COR-L47 (cell line): Measurements from ENCODE around the gene SHF.
"Not testable (repeated sequence)": the region's sequence is repeated elsewhere in the genome, so short reads cannot be mapped to it uniquely, and the experiment has no call there.

ENCODE experiments used
- DNase-seq: peaks from one replicate; lab custom pipeline; 2025; lab: John Stamatoyannopoulos, UW

The SHF gene, protein sequence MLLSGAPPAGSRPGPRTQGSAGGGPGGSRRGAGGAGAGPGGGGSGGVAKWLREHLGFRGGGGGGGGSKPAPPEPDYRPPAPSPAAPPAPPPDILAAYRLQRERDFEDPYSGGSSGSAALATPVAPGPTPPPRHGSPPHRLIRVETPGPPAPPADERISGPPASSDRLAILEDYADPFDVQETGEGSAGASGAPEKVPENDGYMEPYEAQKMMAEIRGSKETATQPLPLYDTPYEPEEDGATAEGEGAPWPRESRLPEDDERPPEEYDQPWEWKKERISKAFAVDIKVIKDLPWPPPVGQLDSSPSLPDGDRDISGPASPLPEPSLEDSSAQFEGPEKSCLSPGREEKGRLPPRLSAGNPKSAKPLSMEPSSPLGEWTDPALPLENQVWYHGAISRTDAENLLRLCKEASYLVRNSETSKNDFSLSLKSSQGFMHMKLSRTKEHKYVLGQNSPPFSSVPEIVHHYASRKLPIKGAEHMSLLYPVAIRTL

DNA sequence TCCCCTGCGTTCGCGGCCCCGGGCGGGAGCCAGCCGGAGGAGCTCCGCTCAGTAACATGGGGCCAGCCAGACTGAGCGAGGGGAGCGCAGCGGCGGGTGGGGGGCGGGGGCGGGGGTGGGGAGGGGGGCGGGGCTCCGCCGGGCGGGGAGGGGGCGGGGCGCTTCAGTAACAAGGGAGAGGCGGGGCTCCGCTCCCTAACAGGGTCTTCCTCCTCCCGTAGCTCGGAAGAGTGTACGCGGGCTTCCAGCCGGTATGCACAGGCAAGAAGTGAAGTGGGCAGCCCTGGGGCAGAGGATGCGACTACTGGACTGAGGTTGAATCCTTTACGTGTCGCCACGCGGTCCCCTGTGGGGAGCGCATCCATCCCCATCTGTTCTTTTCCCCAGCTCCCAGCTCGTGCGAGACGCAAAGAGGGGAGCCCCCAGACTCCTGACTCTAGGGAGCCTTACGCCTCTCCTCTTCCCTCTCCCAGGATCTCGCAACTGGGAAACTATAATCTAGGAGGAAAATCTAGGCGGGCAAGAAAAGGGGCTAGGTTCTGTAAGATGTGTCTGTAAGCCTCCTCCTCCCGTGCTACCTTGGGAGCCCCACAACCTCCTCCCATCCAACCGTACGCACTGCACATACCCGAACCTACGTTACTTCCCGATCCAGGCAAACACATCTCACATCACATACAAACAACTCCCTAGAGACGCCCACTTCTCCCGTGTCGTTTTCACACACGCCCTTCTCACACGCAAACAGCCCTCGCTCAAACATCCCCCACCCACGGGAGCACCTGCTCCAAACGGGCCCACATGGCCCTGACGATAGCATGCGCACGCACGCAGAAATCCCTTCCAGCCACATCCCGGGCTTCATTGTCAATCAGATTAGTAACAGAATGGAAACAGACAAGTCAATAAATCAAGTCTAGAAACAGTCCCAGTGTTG is at the start of gene SHF:
SHF (minus strand) TSS at position 73 of the 937 bp plus-strand sequence; CDS start at position 58, 15 bp downstream.
- peak; percentile 58 for DNase-seq

- not testable (repeated sequence) for DNase-seq
These were observed 49.0 kb upstream of the SHF start for GRCh38 chr15:45236806-45237205.

GRCh38 chr15:45234562-45235235 is 46.9 kb upstream of the SHF start:
- DNase-seq, result no peak

GRCh38 chr15:45231864-45232562 is 44.2 kb upstream of the SHF start:
- no peak for DNase-seq

- no peak for DNase-seq
These were observed 43.4 kb upstream of the SHF start for GRCh38 chr15:45231132-45231531.

- DNase-seq, result no peak
These were observed 42.6 kb upstream of the SHF start for GRCh38 chr15:45230245-45230965.

GRCh38 chr15:45228931-45229330 is 41.2 kb upstream of the SHF start:
- DNase-seq, result no peak

GRCh38 chr15:45225506-45226273 is 37.9 kb upstream of the SHF start:
- no peak for DNase-seq

DNA sequence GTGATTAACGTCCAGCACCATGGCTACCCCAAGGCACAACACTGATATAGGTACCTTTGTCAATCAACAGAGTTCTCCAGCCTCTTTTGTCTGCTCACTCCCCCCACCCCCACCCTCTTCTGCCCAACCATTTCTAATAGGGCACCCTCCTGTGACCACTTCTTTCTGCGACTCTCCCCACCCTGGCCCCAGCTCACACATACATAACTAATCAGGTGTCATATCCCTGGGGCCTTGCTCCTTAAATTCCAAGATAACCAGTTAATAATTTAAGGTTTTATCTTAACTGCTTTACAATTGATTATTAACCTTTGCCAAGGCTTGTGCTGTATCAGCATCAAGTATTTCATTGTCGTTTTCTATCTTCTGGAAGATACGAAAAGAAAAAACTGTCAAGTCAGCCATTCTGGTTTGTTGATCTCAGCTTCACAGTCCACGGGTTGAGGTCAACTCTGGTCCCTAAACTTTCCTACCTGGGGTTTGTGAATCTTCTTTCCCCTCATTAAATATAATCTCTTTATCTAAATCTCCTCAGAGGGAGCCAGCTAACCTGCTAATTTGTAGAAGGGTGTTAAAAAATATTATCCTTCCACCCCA is 37.0 kb upstream of the SHF start:
- no peak for DNase-seq

DNA sequence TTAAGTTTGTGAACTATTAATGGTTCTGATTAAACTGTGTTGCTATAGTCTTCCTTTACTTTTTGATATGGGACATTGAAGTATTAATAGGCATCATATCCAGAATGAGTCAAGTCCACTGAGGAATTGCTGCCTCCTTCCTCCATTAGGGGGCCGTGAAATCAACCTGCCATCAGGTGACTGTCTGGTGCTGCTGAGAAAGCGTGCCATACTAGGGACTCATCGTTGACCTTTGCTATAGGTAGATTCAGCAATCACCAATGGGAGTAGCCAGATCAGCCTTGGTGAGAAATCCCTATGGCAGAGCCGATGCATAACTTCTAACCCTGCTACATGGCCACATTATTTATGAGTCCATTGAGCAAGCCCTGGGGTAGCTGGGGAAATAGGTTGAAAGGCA is 34.2 kb upstream of the SHF start:
- DNase-seq, result no peak

GRCh38 chr15:45221053-45221599 is 33.4 kb upstream of the SHF start:
- DNase-seq, result no peak

GRCh38 chr15:45212493-45212892 is 24.7 kb upstream of the SHF start:
- DNase-seq, result no peak

- peak; percentile 74 for DNase-seq
These were observed 17.4 kb upstream of the SHF start for GRCh38 chr15:45205192-45205591.

GRCh38 chr15:45203182-45203581 is 15.4 kb upstream of the SHF start:
- DNase-seq, result no peak

DNA sequence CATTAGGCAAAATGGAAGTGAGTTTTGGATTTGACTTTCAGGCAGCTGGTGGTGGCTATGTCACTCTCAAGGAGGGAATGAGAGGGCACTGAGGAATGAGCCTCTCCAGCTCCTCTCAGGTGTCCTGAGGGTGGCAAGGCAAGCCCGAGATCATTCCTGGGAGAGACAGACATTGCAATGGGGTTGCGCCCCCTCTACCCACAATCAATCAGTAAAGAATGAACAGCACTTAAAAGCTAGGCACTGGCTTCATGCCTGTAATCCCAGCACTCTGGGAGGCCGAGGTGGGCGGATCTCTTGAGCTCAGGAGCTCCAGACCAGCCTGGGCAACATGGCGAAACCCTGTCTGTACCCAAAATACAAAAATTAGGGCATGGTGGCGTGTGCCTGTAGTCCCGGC is 14.1 kb upstream of the SHF start:
- no peak for DNase-seq

DNA sequence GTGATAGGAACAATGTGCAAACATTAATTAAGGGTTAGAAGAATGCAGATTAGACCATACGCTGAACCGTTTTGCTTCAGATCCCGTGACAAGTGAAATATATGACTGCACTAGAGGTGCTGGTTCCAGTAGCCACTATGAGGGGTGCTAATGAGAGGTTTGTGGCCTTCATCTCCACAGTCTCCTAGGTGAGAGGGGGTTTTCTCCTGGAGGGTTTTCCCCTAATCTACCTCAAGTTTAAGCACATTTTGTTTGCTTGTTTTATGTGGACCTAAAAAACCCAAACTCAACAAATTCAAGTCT is 13.7 kb upstream of the SHF start:
- no peak for DNase-seq

DNA sequence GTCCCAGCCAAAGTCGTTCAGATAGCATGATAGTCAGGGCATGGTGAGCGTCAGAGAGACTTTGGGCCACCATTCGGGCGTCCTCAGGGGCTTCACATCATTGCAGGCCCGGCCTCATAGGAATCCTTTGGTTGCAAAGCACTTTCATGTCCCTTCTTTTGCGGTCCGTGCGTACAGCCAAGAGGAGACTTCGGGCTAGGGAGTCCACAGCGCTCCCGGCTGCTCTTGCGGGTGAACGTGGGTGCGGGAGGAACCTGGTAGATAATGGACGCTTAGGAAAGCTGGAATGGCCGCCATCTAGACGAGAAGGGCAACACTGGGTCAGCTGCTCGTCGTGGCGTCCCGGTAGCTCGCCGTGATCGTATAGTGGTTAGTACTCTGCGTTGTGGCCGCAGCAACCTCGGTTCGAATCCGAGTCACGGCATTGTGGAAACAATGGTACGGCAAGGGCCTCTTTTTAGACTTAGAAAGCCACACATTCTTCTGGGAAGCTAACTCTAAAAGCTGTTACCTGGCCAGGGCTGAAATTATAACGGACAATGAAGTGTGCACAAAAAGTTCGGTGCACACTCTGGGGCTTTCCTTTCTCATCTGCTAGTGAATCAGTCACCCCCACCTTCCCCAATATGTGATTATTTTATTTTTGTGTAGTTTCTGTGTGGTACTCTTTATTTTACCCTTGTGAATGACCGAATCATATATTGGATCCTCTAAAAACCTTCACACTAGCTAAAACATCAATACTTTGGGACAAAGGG is 13.2 kb upstream of the SHF start:
- DNase-seq, result peak; percentile 74

- DNase-seq, result peak; percentile 91
These were observed 12.4 kb upstream of the SHF start for GRCh38 chr15:45200001-45200798.
